Amniotic epithelial cell (primary cell): ENCODE measurements around the gene PLCXD1.
"Not testable (repeated sequence)": the region's sequence is repeated elsewhere in the genome, so short reads cannot be mapped to it uniquely, and the experiment has no call there.

Experiments
- DNase-seq: peaks from one replicate; pipeline ENCODE4 v3.0.0-alpha.2; 2010; ENCODE audit warnings: low read depth

Gene PLCXD1

GRCh38 chrX:317424-318067, 36.4 kb downstream of the PLCXD1 start:
- no peak for DNase-seq

- DNase-seq: peak; percentile 98
These were observed 37.0 kb downstream of the PLCXD1 start for GRCh38 chrX:318068-318738.

DNA sequence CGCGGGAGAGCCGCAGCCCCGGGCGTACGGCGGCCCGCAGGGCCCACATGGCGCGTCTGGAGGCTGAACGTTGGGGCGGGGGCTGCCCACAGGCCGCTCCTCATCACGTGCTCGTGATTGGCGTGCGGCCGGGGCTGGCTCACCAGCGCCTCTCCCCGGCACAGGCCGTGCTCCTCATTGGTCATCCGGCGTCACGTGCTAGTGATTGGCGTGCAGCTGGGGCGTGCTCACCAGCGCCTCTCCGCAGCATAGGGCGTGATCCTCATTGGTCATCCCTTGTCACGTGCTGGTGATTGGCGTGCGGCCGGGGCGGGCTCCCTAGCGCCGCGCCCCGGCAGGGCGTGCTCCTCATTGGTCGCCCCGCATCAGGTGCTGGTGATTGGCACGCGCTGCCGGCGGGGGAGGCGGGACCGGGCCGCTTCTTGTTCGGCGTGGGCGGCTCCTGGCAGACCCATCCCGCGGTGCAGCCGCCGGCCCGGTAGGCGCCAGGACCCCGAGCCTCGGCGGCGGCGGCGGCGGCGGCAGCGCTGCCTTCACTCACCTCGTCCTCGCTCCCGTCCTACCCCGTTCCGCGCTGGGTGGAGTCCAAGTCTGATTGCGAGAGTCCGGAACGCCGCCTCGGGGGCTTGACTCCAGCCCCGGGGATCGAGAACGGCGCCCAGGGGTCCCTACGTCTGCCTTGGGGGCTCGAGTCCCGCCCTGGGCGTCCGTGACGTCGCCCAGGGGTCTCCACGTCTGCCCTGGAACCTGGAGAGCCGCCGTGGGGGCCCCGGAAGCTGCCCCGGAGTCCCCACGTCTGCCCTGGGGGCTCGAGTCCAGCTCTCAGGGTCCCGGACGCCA, 37.8 kb downstream of the PLCXD1 start, which contains the start of gene GTPBP6:
TSS of gene GTPBP6 (minus strand) at position 58 of the 840 bp plus-strand sequence. CDS start at position 49, 9 bp downstream.
- peak; percentile 99 for DNase-seq

DNA sequence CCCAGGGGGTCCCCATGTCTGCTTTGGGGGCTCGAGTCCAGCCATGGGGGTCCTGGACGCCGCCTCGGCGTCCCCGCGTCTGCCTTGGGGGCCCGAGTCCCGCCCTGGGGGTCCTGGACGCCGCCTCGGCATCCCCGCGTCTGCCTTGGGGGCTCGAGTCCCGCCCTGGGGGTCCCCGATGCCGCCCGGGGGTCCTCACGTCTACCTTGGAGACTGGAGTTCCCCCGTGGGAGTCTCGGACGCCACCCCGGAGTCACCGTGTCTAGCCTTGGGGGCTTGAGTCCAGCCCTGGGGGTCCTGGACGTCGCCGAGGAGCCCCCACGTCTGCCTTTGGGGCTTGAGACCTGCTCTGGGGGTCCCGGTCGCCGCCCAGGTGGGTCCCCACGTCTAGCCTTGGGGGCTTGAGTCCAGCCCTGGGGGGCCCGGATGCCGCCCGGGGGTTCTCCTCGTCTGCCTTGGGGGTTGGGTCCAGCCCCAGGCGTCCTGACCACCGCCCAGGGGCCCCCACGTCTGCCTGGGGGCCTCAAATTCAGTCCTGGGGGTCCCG, 38.5 kb downstream of the PLCXD1 start:
- no peak for DNase-seq

DNA sequence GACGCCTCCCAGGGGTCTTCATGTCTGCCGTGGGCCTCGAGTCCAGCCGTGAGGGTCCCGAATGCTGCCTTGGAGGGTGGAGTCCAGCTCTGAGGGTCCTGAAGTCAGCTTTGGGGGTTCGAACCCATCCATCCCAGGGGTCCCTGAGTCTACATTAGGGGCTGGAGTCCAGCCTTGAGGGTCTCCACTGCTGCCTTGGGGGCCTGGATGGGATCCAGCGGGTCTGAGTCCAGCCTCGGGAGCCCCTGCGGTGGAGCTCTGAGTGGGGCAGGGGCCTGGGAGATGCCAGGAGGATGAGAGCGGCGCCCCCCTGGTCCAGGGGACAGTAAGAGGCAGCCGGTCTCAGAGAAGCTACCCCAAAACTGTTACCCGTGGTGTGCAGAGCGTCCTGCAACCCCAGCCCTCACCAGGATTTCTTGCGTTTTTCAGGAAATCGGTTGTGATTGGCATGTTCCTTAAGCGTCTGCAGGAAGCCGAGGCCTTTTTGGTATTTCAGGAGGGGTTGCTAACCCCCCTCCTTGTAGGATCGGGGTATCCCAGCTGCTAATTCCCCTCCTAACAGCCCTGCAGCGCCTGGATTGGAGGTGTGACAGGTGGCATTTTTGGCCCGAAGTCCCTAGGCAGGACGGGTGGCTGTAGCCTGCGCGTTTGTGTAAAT, 39.1 kb downstream of the PLCXD1 start:
- DNase-seq: no peak

- DNase-seq: peak; percentile 90
These were observed 42.8 kb downstream of the PLCXD1 start for GRCh38 chrX:323721-324628.

- DNase-seq: not testable (repeated sequence)
These were observed 43.5 kb downstream of the PLCXD1 start for GRCh38 chrX:324664-325063.

- no peak for DNase-seq
These were observed 46.5 kb downstream of the PLCXD1 start for GRCh38 chrX:327660-328126.

GRCh38 chrX:329291-329910, 48.2 kb downstream of the PLCXD1 start:
- no peak for DNase-seq

DNA sequence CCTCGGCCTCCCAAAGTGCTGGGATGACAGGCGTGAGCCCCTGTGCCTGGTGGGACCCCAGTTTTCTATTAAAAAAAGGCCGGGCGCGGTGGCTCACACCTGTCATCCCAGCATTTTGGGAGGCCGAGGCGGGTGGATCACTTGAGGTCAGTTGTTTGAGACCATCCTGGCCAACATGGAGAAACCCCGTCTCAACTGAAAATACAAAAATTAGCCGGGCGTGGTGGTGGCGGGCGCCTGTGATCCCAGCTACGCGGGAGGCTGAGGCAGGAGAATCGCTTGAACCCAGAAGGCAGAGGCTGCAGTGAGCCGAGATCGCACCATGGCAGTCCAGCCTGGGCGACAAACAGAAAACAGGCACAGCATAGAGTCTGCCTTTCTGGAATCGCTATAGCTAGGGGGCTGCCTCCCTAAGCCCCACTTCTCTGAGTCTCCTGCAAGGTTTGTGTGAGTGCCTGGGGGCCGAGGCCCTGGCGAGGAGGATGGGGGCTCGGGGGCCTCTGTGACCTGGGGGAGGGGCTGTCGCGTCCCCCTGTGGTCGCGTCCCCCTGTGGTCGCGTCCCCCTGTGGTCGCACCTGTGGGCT, 49.1 kb downstream of the PLCXD1 start:
- DNase-seq: not testable (repeated sequence)

DNA sequence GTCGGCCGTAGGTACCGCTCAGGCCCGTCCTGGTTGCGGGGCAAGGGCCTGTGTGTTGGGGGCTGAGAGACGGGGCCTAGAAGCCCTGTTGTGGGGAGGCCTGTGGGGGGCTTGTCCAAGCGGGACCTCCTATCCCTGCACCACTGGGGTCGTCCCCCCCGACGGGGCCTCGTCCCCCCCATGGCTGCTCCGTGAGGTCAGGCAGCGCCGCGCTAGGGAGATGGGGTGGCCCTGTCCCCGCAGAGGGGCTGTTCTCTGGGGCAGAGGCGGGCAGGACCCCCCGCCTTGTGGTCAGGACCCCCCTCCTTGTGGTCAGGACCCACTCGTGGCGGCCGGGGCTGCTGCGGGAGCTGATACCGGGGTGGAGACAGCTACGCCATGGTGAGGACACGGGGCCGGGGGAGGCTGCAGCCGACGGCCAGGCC, 49.6 kb downstream of the PLCXD1 start:
- no peak for DNase-seq

- DNase-seq: peak; percentile 30
These were observed 50.1 kb downstream of the PLCXD1 start for GRCh38 chrX:331151-331824.

DNA sequence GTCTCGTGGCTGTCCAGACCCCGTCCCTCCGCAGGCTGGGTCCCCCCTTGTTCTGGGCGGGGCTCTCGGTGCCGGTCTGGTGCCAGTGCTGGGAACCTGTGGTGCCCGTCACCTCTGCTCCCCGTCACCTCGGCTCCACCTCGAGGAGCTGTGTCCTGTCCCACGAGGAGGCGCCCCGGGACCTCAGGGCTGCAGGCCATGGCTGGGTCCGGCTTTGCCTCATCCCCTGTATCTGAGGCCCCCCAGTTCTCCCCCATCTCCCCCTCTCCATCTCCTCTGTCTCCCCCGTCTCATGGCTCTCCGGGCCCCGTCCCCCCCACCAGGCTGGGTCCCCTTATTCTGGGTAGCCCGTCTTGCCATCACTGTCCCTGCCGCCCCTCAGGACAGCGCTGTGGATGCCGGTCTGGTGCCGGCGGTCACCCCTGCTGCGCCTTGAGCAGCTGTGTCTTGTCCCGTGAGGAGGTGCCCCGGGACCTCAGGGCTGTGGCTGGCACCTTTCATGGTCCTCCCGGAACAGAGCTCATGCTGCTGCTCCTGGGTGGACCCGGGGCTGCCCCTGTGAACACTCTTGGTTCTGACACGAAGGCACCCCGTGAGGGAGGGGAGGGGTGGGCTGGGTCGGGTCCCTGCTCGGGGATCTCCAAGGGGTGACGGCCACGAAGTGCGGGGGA, 50.8 kb downstream of the PLCXD1 start:
- DNase-seq: no peak

GRCh38 chrX:332496-332860, 51.3 kb downstream of the PLCXD1 start:
- no peak for DNase-seq

- DNase-seq: no peak
These were observed 51.9 kb downstream of the PLCXD1 start for GRCh38 chrX:332916-333610.

- no peak for DNase-seq
These were observed 52.6 kb downstream of the PLCXD1 start for GRCh38 chrX:333611-334311.

GRCh38 chrX:334331-334891, 53.2 kb downstream of the PLCXD1 start:
- DNase-seq: no peak
